Measurements from ENCODE around the gene SLC25A39. TPM values are rescaled to one million over a fixed set of nuclear protein-coding genes. Genes with fewer than 3 reads are reported as not detected.
A peak's percentile ranks its signal among the peaks of the same experiment; 100 is the strongest.

The SLC25A39 gene
- total and polyA plus RNA-seq, 9 of the 15 experiments (the other 6 are each of a cell fraction or from before 2014, with no cell fraction given) = 4.8 to 267 (median 140) TPM

GRCh38 chr17:44324571-44325275 is at the start of gene SLC25A39 (continued):
- TF ChIP-seq BMI1 (IDR thresholded peaks at IDR 0.05; ENCODE audit: low read length) (no peak), TAF15 (IDR thresholded peaks at IDR 0.05; ENCODE audit: low read depth, low read length) (no peak), ZNF408 (CRISPR knock-in tag; IDR thresholded peaks at IDR 0.05; ENCODE audit: low read depth) (peak; percentile 100; the same call in 1 of the 2 replicates), ZBTB7A (IDR thresholded peaks at IDR 0.05; ENCODE audit: borderline replicate concordance, control insufficient read depth, low read depth, low read length) (no peak; the same call in 1 of the 2 replicates), MNT (conservative IDR thresholded peaks at IDR 0.05) (peak; percentile 58 to 80), YY1 (IDR thresholded peaks at IDR 0.05; ENCODE audit: borderline replicate concordance in 1 of 3, control insufficient read depth in 1 of 3, extremely low read depth in 1 of 3, insufficient read depth in 3 of 3, insufficient read length in 1 of 3, insufficient replicate concordance in 2 of 3, low read depth in 1 of 3, low read length in 2 of 3) (peak in 2 of 3 experiments; percentile 8 to 12), RREB1 (CRISPR knock-in tag; IDR thresholded peaks at IDR 0.05) (peak; percentile 46; the same call in 1 of the 2 replicates), ZNF146 (CRISPR knock-in tag; IDR thresholded peaks at IDR 0.05; ENCODE audit: unreplicated experiment) (no peak), MIER1 (IDR thresholded peaks at IDR 0.05; ENCODE audit: low read depth) (no peak), PHTF2 (CRISPR knock-in tag; IDR thresholded peaks at IDR 0.05) (no peak), SLC30A9 (CRISPR knock-in tag; IDR thresholded peaks at IDR 0.05) (no peak), GTF3C2 (IDR thresholded peaks at IDR 0.05; ENCODE audit: borderline replicate concordance, extremely low read depth, insufficient read length) (no peak), RFX5 (IDR thresholded peaks at IDR 0.05; ENCODE audit: low read depth, low read length) (no peak), HMGN3 (IDR thresholded peaks at IDR 0.05; ENCODE audit: borderline replicate concordance, extremely low read depth, insufficient read length, low read depth, low read length) (peak; percentile 86)
